Measurements from ENCODE around the gene MYO18A.

DNA sequence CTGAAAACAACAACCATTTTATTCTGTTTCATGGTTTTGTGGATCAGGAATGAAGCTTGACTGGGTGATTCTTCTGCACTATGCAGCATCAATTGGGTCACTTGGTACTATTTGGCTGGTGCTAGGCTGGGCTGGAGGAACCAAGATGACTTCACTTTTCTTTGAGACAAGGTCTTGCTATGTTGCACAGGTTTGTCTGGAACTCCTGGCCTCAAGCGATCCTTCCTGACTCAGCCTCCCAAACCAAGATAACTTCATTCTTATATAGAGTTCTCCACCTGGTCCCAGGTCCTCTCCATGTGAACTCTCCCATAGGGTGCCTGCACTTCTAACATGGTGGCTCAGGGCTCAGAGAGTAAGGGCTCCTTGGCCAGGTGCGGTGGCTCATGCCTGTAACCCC lies 139.1 kb downstream of the MYO18A start:
- TF ChIP-seq, protein P1, sequence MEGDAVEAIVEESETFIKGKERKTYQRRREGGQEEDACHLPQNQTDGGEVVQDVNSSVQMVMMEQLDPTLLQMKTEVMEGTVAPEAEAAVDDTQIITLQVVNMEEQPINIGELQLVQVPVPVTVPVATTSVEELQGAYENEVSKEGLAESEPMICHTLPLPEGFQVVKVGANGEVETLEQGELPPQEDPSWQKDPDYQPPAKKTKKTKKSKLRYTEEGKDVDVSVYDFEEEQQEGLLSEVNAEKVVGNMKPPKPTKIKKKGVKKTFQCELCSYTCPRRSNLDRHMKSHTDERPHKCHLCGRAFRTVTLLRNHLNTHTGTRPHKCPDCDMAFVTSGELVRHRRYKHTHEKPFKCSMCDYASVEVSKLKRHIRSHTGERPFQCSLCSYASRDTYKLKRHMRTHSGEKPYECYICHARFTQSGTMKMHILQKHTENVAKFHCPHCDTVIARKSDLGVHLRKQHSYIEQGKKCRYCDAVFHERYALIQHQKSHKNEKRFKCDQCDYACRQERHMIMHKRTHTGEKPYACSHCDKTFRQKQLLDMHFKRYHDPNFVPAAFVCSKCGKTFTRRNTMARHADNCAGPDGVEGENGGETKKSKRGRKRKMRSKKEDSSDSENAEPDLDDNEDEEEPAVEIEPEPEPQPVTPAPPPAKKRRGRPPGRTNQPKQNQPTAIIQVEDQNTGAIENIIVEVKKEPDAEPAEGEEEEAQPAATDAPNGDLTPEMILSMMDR (IDR thresholded peaks at IDR 0.05): no peak
- no peak for TF ChIP-seq POLR2A (IDR thresholded peaks at IDR 0.05)
